ENCODE results near the gene SLK.

Gene SLK

DNA sequence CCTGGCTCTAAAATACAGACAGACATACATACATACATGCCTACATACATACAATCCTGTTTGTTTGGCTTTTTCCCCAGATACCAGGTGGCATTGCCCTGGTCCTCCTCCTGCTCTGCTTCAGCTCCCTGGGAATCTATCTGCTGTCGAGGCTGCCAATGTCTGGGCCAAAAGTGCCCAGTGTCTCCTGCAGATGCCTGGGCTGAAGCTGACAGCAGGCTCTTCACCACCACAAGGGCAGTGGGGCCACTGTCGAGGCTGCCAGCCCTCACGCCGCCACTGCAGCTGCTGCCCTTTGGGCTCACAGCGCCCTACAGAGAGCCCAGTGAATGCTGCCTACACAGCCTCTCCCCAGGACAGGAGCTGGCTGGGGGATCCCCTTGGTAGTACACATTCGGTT, 30.9 kb upstream of the SLK start:
- DNase-seq (ENCODE audit: low read depth, low spot score): no peak
- TF ChIP-seq, protein P1, sequence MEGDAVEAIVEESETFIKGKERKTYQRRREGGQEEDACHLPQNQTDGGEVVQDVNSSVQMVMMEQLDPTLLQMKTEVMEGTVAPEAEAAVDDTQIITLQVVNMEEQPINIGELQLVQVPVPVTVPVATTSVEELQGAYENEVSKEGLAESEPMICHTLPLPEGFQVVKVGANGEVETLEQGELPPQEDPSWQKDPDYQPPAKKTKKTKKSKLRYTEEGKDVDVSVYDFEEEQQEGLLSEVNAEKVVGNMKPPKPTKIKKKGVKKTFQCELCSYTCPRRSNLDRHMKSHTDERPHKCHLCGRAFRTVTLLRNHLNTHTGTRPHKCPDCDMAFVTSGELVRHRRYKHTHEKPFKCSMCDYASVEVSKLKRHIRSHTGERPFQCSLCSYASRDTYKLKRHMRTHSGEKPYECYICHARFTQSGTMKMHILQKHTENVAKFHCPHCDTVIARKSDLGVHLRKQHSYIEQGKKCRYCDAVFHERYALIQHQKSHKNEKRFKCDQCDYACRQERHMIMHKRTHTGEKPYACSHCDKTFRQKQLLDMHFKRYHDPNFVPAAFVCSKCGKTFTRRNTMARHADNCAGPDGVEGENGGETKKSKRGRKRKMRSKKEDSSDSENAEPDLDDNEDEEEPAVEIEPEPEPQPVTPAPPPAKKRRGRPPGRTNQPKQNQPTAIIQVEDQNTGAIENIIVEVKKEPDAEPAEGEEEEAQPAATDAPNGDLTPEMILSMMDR (IDR thresholded peaks at IDR 0.05; ENCODE audit: low read depth, low read length): no peak
- H3K4me3 ChIP-seq (ENCODE audit: low read depth, low read length): no peak overlapping the region
- in situ Hi-C loops (cut with HindIII; ENCODE audit: low sequenced_read_pairs): no loop called here

DNA sequence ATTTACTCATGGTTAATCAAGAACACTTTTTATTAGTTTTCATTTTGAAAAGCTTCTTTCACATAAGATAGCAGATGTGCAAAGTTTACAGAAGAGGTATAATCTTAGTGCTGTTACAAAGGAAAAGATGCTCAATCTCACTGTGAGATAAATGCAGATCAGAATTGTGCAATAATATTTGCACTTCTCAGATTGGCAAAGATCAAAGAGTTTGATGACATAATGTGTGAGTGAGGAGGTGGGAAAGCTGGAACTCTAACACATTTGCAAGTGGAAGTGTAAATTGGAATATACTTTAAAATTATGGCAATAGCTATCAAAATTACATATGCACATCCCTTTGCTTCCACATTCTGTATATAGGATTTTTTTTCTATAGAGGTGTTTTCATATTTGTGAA, 27.4 kb upstream of the SLK start:
- no peak for DNase-seq (ENCODE audit: low read depth, low spot score)
- TF ChIP-seq, protein P1 (IDR thresholded peaks at IDR 0.05; ENCODE audit: low read depth, low read length): no peak
- no peak overlapping the region for H3K4me3 ChIP-seq (ENCODE audit: low read depth, low read length)
- in situ Hi-C loops (cut with HindIII; ENCODE audit: low sequenced_read_pairs): no loop called here

DNA sequence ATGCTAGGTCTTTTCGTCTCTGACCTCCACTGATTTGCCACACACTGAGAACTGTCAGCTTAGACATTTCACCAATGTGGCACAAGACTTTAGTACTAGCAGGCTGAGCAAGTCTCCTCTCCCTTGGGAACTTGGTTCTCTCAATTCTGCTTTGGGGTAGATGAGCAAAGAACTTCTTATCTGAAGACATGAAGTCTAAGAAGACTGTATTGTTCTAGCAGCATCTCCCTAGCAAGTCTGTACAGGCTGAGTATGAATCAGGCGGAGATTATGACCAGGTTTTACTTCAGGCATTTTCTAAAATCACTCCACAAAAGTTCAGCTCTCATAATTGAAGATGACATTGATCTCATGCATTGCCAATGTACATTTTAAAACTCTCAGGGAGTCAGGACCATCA, 25.1 kb upstream of the SLK start:
- in situ Hi-C loops (cut with HindIII; ENCODE audit: low sequenced_read_pairs): no loop called here
- no peak overlapping the region for H3K4me3 ChIP-seq (ENCODE audit: low read depth, low read length)
- TF ChIP-seq, protein P1 (IDR thresholded peaks at IDR 0.05; ENCODE audit: low read depth, low read length): no peak
- no peak for DNase-seq (ENCODE audit: low read depth, low spot score)

DNA sequence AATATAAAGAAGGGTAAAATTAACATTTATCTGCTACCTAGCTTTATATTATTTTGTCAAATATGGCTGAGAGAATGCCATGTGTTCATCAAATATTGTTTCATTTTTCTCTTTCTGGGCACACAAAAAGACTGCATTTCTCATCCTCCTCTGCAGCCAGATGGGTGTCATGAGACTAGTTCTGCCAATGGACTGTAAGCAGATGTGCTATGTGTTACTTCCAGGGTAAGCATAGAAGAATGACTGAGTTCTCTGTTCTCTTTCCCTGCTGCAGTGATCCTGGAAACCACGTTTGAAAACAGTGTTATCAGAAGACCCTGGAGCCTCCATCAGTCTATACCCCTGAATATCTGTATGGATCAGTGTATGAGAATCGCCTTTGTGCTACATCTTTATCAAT, 24.1 kb upstream of the SLK start:
- DNase-seq (ENCODE audit: low read depth, low spot score): no peak
- no peak overlapping the region for H3K4me3 ChIP-seq (ENCODE audit: low read depth, low read length)

DNA sequence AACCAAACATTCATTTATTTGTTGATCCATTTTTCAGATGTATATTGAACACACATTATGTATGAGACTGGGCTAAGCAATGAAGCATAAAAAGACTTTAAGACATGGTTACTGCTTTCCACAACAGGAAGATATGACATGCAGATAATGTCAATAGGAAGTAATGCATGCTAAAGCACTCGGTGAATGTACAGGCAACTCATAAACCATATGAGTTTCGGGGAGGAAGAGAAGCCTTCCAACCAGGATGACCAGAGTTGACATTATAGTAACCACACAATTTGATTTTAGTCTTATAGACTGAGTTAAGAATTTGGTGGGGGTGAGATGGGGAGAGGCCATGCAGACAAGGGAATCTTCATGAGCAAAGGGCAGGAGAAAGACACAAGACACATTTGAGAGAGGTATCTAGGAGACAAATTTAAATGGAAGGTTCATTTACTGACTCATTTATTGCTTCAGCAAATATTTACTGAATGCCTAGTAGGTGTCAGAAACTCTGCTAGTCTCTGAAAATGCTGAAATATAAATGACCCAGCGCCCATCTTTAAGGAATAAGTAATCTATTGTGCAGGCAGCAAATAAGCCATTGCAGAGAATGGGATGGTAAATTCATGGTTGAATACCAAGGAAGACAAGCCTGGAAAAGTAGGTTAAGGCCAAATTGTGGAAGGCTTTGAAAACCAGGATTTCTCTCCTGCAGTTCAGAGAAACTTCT, 19.0 kb upstream of the SLK start:
- DNase-seq (ENCODE audit: low read depth, low spot score): no peak
- no peak overlapping the region for H3K4me3 ChIP-seq (ENCODE audit: low read depth, low read length)
- in situ Hi-C loops (cut with HindIII; ENCODE audit: low sequenced_read_pairs): no loop called here
- TF ChIP-seq, protein P1 (IDR thresholded peaks at IDR 0.05; ENCODE audit: low read depth, low read length): no peak

More for the DNA sequence above, 24.1 kb upstream of the SLK start:
- TF ChIP-seq, protein P1 (IDR thresholded peaks at IDR 0.05; ENCODE audit: low read depth, low read length): no peak
- in situ Hi-C loops (cut with HindIII; ENCODE audit: low sequenced_read_pairs): no loop called here

DNA sequence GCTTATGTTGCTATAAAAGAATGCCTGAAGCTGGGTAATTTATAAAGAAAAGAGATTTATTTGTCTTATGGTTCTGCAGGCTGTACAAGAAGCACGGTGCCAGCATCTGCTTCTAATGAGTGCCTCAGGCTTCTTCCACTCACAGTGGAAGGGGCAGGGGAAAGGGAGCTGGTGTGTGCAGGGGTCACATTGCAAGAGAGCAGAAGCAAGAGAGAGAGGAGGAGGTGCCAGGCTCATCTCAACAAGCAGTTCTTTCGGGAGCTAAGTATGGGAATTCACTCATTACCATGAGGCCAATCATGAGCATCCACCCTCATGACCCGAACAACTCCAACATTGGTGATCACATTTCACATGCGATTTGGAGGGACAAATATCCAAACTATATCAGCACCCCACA, 17.2 kb upstream of the SLK start:
- TF ChIP-seq, protein P1 (IDR thresholded peaks at IDR 0.05; ENCODE audit: low read depth, low read length): no peak
- DNase-seq (ENCODE audit: low read depth, low spot score): no peak
- no peak overlapping the region for H3K4me3 ChIP-seq (ENCODE audit: low read depth, low read length)
- in situ Hi-C loops (cut with HindIII; ENCODE audit: low sequenced_read_pairs): no loop called here

Measured in astrocyte of the spinal cord (primary cell).